OCI-LY7 (cell line): ENCODE measurements around the gene PAH. TPM values are rescaled to one million over a fixed set of nuclear protein-coding genes. Genes with fewer than 3 reads are reported as not detected.

ENCODE experiments used
- BruUV-seq: library from RNA; stranded (reverse); fragments of 400-500 nt; replicated peaks from 2 replicates; lab custom pipeline; 2021; lab: Mats Ljungman, UMichigan
- CTCF ChIA-PET: fragments of 300-600 bp; sonication (Branson Sonifier 250); formaldehyde crosslinking; loops from one replicate; lab custom pipeline; 2022; ENCODE audit warnings: antibody characterized with exemption; ENCODE audit not compliant: unreplicated experiment; lab: Charles Lee
- POLR2A ChIA-PET: fragments of 300-600 bp; sonication (Branson Sonifier 250); formaldehyde crosslinking; loops from one replicate; lab custom pipeline; 2022; ENCODE audit warnings: antibody characterized with exemption; lab: Charles Lee
- DNase-seq: peaks from one replicate; pipeline ENCODE4 v3.0.0-alpha.2; 2015; ENCODE audit warnings: low spot score
- H2AFZ ChIP-seq: fragments of 200-600 bp; sonication (generic), shearing (Covaris generic); 2 replicates; pipeline ENCODE4 v1.6.1; 2014; ENCODE audit warnings: mild to moderate bottlenecking, antibody characterized with exemption, low read length, moderate library complexity
- H3K27ac ChIP-seq: fragments of 200-600 bp; sonication (generic); 2 replicates; pipeline ENCODE4 v1.5.1; 2014; ENCODE audit warnings: mixed run types, low read depth, mild to moderate bottlenecking, moderate library complexity, low read length, inconsistent platforms; ENCODE audit not compliant: poor library complexity, severe bottlenecking
- H3K36me3 ChIP-seq: fragments of 200-600 bp; sonication (generic); 2 replicates; pipeline ENCODE4 v1.6.1; 2014; ENCODE audit warnings: mild to moderate bottlenecking, antibody characterized with exemption, low read length, moderate library complexity, mixed read lengths; ENCODE audit not compliant: insufficient read depth
- H3K4me1 ChIP-seq: fragments of 200-600 bp; sonication (generic); 2 replicates; pipeline ENCODE4 v1.5.1; 2014; ENCODE audit warnings: mild to moderate bottlenecking, low read length; ENCODE audit not compliant: insufficient read depth, poor library complexity, severe bottlenecking
- H3K4me2 ChIP-seq: fragments of 200-600 bp; sonication (generic); 2 replicates; pipeline ENCODE4 v1.6.1; 2014; ENCODE audit warnings: mild to moderate bottlenecking, low read length
- H3K4me3 ChIP-seq: fragments of 200-600 bp; sonication (generic); 2 replicates; pipeline ENCODE4 v1.5.1; 2014; ENCODE audit warnings: mild to moderate bottlenecking, low read depth, low read length; ENCODE audit not compliant: poor library complexity, severe bottlenecking
- H3K79me2 ChIP-seq: fragments of 200-600 bp; sonication (generic); 2 replicates; pipeline ENCODE4 v1.6.1; 2016; ENCODE audit warnings: low read depth, mild to moderate bottlenecking, low read length, moderate library complexity, mixed read lengths; ENCODE audit not compliant: insufficient read depth
- H3K9me2 ChIP-seq: fragments of 200-600 bp; sonication (generic); 2 replicates; pipeline ENCODE4 v1.6.1; 2016; ENCODE audit warnings: mild to moderate bottlenecking, low read length, mixed read lengths; ENCODE audit not compliant: insufficient read depth
- H3K9me3 ChIP-seq: fragments of 200-600 bp; sonication (generic); 2 replicates; pipeline ENCODE4 v1.6.1; 2014; ENCODE audit warnings: mild to moderate bottlenecking, mixed run types, low read length, mixed read lengths
- H4K20me1 ChIP-seq: fragments of 200-600 bp; sonication (generic); 2 replicates; pipeline ENCODE4 v1.6.1; 2014; ENCODE audit warnings: mild to moderate bottlenecking, antibody characterized with exemption, low read length, moderate library complexity, mixed read lengths; ENCODE audit not compliant: insufficient read depth
- EZH2phosphoT487 ChIP-seq: fragments of 200-600 bp; sonication (generic); IDR thresholded peaks from 2 replicates; pipeline ENCODE4 v1.6.1; 2018; ENCODE audit warnings: low read depth, borderline replicate concordance, mild to moderate bottlenecking, mixed run types, antibody characterized with exemption, low read length, moderate library complexity, mixed read lengths
- intact Hi-C: fragments of 100-400 bp; cut with micrococcal nuclease; formaldehyde crosslinking; loops from one replicate; pipeline ENCODE4 v1.10.0; 2022; ENCODE audit not compliant: unreplicated experiment
- total RNA-seq, 2 experiments: library from RNA; depleted of rRNA in 1 of 2; stranded (reverse); fragments of >200 nt in 1 of 2; shearing (Covaris generic) in 1 of 2; gene quantifications; 2 replicates each; pipeline ENCODE4 v1.2.3, GENCODE V29; 2014 to 2022
- TF ChIP-seq, protein P1 (sequence below): fragments of 200-600 bp; sonication (generic); conservative IDR thresholded peaks from 2 replicates; pipeline ENCODE4 v1.5.1; 2014; ENCODE audit warnings: mild to moderate bottlenecking, antibody characterized with exemption, low read length, moderate library complexity, mixed read lengths

PAH gene
- total RNA-seq, 2 experiments from 2014 or later: not detected

- ChIA-PET POLR2A (no interaction called here), CTCF (no interaction called here)
- TF ChIP-seq EZH2phosphoT487: no peak
- TF ChIP-seq, protein P1, sequence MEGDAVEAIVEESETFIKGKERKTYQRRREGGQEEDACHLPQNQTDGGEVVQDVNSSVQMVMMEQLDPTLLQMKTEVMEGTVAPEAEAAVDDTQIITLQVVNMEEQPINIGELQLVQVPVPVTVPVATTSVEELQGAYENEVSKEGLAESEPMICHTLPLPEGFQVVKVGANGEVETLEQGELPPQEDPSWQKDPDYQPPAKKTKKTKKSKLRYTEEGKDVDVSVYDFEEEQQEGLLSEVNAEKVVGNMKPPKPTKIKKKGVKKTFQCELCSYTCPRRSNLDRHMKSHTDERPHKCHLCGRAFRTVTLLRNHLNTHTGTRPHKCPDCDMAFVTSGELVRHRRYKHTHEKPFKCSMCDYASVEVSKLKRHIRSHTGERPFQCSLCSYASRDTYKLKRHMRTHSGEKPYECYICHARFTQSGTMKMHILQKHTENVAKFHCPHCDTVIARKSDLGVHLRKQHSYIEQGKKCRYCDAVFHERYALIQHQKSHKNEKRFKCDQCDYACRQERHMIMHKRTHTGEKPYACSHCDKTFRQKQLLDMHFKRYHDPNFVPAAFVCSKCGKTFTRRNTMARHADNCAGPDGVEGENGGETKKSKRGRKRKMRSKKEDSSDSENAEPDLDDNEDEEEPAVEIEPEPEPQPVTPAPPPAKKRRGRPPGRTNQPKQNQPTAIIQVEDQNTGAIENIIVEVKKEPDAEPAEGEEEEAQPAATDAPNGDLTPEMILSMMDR: no peak
- BruUV-seq: no TSS peak
- no peaks in the 10 kb centered on the region for H3K36me3 ChIP-seq
- no peaks in the 10 kb centered on the region for H4K20me1 ChIP-seq
- no peak overlapping the region for H2AFZ ChIP-seq
- no peak overlapping the region for H3K4me3 ChIP-seq
- intact Hi-C loops: no loop called here
- no peaks in the 10 kb centered on the region for H3K9me3 ChIP-seq
- H3K27ac ChIP-seq: no peak overlapping the region
- H3K4me2 ChIP-seq: no peak overlapping the region
- H3K4me1 ChIP-seq: no peaks in the 10 kb centered on the region
- no peaks in the 10 kb centered on the region for H3K79me2 ChIP-seq
- no peaks in the 10 kb centered on the region for H3K9me2 ChIP-seq
- DNase-seq: no peak
Observed at GRCh38 chr12:102946042-102946441, 29.0 kb upstream of the PAH start.

- H3K9me2 ChIP-seq: no peaks in the 10 kb centered on the region
- no peaks in the 10 kb centered on the region for H3K79me2 ChIP-seq
- BruUV-seq: no TSS peak
- no peak overlapping the region for H3K4me2 ChIP-seq
- no peak for DNase-seq
- POLR2A ChIA-PET: no interaction called here
- no peak overlapping the region for H2AFZ ChIP-seq
- CTCF ChIA-PET: interaction anchor here (0.9 kb wide), 1 partner anchor 57 kb away, joined by 3 read pairs; no protein-coding TSS in a partner anchor
- no peak for TF ChIP-seq EZH2phosphoT487
- TF ChIP-seq, protein P1: 0 out of 2 replicates have a peak, but pooled peaks have one; percentile 29
- no peaks in the 10 kb centered on the region for H4K20me1 ChIP-seq
- H3K36me3 ChIP-seq: no peaks in the 10 kb centered on the region
- no peaks in the 10 kb centered on the region for H3K4me1 ChIP-seq
- no peak overlapping the region for H3K4me3 ChIP-seq
- intact Hi-C loops: no loop called here
- H3K27ac ChIP-seq: no peak overlapping the region
- no peaks in the 10 kb centered on the region for H3K9me3 ChIP-seq
Observed at GRCh38 chr12:102939670-102940222, 22.7 kb upstream of the PAH start.

DNA sequence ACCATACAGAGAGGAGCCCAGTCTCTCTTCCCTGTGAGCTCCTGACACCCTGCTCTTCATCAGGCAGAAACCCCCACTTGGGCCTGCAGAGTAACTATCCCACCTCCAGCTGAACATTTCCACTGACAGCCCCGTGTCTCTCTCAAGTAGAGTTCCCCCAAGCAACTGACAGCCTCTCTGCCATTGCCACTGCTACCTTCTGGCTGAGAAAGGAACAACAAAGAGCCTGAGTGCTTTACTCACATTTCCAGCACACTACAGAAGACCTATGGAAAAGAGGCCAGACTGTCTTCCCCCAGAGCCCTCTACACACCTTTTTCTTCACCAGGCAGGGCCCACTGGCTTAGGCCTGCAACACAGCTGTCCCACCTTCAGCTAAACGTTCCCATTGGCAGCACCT, 22.0 kb upstream of the PAH start:
- H3K4me1 ChIP-seq: no peaks in the 10 kb centered on the region
- no peaks in the 10 kb centered on the region for H3K36me3 ChIP-seq
- intact Hi-C loops: no loop called here
- no peak for TF ChIP-seq EZH2phosphoT487
- TF ChIP-seq, protein P1: no peak
- no peak overlapping the region for H3K27ac ChIP-seq
- H3K9me3 ChIP-seq: no peaks in the 10 kb centered on the region
- H3K4me2 ChIP-seq: no peak overlapping the region
- H3K79me2 ChIP-seq: no peaks in the 10 kb centered on the region
- no peaks in the 10 kb centered on the region for H4K20me1 ChIP-seq
- H3K9me2 ChIP-seq: no peaks in the 10 kb centered on the region
- DNase-seq: no peak
- BruUV-seq: no TSS peak
- CTCF ChIA-PET: interaction anchor here (0.9 kb wide), 1 partner anchor 56 kb away, joined by 3 read pairs; no protein-coding TSS in a partner anchor
- no peak overlapping the region for H3K4me3 ChIP-seq
- POLR2A ChIA-PET: no interaction called here
- no peak overlapping the region for H2AFZ ChIP-seq
